Kasumi-1 (cell line): ENCODE data around the gene PIPOX.

Experiments
- DNase-seq, 2 experiments: peaks; one replicate each; lab custom pipeline; 2025; lab: John Stamatoyannopoulos, UW

Gene PIPOX

GRCh38 chr17:29042679-29043538, at the start of gene PIPOX:
PIPOX (plus strand) TSS chr17:29043141; CDS start chr17:29043226, 85 bp downstream.
- DNase-seq, result peak in 1 of 2 experiments; percentile 13

DNA sequence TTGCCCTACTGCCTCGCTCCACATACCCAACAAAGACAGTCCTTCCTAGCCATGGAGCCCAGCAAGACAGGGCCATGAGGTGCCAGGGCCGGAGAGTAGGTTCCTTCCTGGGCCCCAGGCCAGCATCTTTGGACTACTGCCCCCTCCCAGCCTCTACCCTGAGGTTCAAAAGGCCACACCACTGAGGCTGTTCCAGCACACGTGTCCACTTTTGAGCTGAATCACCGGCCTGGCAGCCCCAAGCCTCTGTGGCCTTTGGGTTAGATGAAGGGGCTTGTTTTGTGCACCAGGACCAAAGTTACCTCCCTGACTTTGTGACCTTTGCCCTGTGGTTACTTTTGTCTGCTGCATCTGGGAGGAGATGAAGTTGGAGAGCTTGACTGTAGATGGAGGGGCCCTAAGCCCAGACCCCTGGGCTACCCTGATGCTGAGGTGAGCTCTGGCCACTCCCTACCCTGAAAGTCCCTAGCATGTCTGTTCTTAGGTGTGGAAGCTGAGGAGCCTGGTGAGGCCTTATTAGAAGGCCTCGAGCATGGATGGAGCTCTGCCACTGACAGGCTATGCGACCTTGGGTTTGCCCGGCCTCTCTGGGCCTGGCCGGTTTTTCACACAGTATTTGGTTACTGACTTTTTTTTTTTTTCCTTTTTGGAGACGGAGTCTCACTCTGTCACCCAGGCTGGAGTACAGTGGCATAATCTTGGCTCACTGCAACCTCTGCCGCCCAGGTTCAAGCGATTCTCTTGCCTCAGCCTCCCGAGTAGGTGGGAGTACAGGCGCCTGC, 49.1 kb upstream of the PIPOX start:
- no peak for DNase-seq

DNA sequence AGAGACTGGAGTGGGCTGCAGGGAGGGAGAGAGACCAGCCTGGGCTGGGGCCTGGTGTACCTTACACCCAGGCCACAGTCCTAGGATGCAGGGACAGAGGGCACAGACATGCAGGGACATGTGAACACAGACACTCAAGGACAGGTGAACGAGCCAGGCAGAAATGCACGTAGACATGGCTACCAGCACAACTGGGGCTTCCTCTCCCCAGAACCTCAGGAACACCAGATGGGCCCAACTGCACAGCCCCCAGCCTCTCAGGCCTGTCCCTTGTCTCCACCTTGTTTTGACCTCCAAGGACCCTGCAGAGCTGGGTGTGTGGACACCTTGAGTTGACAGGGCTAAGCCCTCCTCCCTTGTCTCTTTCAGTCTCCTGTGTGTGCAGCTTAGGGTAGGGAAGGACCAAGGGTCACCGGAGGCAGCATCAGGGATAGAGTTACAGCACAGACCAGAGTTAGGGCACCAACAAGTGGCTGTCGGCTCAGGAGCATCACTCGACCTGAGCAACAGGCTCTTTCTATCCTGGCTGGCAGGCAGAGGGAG, 46.3 kb upstream of the PIPOX start:
- no peak for DNase-seq

DNA sequence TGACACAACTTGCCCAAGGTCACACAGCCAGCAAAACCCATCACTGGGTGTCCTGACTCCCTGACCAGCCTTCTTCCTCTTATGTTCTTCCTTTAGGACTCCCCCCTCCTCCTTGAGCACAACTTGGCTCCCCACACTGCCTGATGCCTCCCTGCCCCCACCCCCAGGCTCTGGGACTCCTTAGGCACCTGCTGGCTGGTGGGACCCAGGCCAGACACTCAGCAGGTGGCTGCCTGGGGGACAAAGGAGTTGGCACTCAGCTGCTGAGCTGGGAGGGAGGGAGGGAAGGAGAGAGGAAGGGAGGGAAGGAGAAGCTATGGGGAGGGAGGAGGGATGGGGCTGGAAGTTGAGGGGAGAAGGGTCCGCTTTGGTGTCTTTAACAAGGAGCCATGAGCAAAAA, 45.1 kb upstream of the PIPOX start:
- no peak for DNase-seq

DNA sequence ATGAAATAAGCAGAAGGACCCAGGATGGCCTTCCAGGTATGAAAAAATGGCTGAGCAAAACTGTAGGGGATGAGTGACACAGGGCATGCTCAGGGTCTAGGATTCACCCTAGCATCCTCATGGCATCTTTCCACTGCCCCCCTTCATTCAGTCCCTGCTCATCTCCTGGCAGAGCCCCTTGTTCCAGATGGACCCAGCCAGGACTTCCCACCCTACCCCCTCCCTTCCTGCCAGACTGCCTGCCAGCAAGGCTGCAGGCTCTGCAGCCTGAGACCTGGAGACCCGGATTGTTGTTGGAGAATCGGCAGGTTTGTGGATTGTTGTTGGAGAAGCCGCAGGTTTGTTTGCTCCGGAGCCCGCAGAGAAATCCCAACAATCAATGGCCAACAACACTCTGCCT, 43.7 kb upstream of the PIPOX start:
- DNase-seq, result no peak

- DNase-seq, result no peak
These were observed 42.0 kb upstream of the PIPOX start for GRCh38 chr17:29000973-29001372.

GRCh38 chr17:29002811-29003210, 40.1 kb upstream of the PIPOX start:
- no peak for DNase-seq

DNA sequence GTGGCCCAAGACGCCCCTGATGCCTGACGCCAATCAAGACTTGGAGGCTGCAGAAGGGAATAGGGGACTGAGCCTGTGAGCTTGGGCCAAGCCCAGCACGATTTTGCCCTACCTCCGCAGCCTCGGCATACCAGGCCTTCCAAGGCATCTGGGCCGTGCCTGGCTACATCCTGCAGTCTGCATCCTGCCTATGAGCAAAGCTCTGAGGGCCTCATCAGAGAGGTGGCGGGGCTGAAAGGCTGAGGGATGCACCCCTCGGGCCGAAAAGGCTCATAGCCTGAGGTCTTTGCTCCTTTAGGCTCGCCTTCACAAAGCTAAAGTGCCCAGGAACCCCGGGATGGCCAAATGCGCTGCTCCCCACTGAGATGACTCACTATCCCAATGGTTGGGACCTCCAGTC, 39.7 kb upstream of the PIPOX start:
- no peak for DNase-seq

DNA sequence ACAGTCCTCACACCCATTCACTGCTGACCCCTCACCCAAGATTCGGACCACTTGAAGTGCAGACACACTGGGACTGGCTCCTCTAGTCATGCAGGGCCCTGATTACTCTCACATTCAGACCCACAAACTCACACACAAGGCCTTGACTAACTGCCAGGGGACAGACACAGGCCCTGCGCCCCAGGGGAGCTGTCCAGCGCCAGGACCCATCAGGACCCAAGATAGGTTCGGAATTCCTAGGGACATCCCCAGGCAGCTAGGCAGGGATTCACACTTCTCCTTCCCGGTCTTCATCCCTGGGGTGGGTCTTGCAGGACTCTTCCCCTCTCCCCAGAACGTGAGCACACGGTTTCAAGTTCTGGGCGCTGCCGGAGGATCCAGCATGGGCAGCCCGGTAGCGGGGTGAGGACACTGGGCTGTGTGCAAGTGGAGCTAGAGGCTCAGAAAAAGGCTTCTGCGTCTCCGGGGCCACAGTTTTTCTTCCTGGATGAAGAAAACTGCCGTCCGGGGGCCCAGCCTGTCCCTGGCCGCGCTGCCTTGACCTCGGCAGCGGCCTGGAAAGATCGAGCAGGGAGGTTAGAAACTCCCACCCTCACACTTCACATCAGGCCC, 38.8 kb upstream of the PIPOX start:
- DNase-seq, result no peak

DNA sequence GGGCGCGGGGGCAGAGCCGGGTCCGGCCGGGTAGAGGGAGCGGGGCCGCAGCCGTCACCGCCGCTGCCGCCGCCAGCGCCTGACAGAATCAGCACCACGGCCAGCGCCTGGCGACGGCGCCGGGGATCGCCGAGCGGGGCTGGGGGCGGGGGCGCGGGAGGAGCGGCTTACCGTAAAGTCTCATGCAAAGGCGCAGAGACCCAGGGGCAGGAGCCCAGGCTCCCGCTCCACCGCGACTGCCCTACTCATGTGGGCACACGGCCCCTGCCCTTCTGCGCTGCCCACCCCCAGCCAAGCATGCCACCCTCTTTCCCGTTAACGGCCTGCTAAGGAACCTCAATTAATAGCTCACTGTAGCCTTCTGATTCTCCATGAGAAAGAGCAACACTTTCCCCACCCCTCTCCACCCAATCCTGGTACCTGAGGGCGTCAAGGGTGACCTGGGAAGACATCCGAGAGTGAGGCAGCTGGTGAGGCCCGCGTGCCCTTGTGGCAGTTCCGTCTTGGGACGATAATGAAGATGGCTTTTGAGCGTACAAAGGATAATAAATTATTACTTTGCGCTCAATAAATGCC, 36.9 kb upstream of the PIPOX start, which contains the start of gene SEZ6:
SEZ6 (minus strand) TSS at position 98 of the 576 bp plus-strand sequence. CDS start 164 bp downstream, outside the sequence.
- peak; percentile 54 to 70 for DNase-seq

GRCh38 chr17:29007456-29007855, 35.5 kb upstream of the PIPOX start:
- no peak for DNase-seq

GRCh38 chr17:29007860-29008455, 35.0 kb upstream of the PIPOX start:
- no peak for DNase-seq

DNA sequence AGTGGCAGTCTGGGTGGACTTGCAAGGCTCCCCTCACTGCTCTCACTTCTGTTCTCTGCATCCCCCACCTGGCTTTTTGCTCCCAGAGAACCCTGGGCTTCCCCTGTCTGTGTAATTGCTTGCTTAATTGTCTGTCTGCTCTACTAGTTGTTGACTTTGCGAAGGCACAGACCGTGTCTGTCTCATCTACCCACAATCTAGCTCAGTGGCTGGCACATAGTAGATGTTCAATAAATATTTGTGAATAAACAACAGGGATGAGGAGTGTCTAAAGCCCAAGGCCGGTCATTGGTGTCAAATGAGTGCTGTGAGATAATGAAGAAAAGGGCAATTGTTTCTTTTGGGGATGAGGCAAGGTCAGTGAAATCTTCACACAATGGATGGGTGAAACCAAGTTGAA, 34.4 kb upstream of the PIPOX start:
- no peak for DNase-seq

DNA sequence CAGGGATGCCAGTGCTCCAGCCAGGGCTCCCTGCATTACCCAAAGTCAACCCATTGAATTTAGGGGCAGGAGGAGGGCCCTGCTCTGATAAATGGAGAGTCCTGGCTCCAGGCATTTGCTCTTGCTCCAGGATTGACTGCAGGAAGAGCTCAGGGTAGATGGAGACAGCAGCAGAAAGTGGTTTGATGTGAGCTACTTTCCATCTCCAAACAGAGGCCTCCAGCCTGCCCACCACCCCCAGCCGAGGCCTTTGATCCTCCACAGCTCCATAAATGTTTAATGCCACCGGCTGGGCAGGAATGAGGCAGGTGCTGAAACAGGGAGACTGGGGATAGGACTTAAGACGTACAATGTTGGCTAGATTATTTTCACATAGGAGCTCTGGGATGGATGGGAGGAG, 32.8 kb upstream of the PIPOX start:
- DNase-seq, result no peak

GRCh38 chr17:29010586-29010985, 32.4 kb upstream of the PIPOX start:
- DNase-seq, result no peak

DNA sequence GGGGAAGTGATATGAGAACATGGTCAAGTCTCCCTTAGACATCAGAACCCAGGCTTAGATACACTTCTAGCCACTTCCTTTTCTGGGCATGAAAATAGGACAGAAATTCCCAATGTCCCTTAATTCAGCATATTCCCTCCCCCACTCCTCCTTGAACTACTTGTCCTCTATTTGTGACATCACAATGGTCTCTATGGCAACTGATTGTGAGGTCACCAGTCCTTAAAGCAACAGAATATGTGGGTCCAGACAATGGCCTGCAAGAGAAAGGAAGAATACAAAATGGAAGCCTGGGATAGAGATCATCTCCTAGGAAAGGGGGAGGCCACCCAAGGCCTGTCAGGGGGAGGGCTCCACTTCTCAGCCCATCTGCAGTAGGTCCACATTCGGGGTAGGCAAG, 30.4 kb upstream of the PIPOX start:
- no peak for DNase-seq

- DNase-seq, result no peak
These were observed 28.2 kb upstream of the PIPOX start for GRCh38 chr17:29014716-29015115.

- DNase-seq, result no peak
These were observed 26.4 kb upstream of the PIPOX start for GRCh38 chr17:29016345-29017210.

DNA sequence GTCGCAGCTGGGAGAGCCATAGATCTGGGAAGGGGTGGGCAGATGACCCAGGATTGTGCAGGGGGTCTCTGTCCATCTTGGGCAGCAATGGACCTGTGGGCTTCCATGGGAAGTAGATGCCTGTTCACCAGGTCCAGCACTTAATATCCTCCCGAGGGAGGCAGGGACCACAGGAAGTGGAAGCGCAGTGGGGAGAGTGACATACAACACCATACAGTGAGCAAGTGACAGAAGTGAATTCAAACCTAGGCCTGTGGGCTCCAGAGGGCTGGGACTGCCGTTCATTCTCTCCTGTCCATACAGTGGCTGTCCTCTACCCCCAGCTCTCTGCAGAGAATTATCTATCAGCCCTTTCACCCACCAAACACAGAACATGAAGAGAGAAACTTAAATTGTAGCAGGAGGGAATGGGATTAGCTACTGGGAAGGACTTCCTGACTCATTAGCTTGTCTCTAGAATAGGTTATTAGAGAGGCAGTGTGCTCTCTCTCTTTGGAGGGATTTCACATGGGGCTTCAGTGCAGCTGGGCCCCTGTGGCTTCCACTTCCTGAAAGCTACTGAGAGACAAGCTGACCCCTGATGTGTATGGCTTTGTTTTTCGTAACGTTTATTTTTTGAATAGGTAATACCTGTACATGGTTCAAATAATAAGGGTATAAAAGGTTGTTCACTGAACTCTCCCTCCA, 24.0 kb upstream of the PIPOX start:
- DNase-seq, result peak in 1 of 2 experiments; percentile 26
